ENCODE results near the gene PFN1.

The PFN1 gene

GRCh38 chr17:4945944-4946280 is 2.4 kb downstream of the PFN1 start:
- Histone ChIP-seq H3K4me3 (ENCODE audit: low read depth, low read length) (no peak overlapping the region), H3K27me3 (ENCODE audit: insufficient read depth, low read depth, severe bottlenecking) (no peaks in the 10 kb centered on the region), H3K9me3 (ENCODE audit: severe bottlenecking) (no peaks in the 10 kb centered on the region), H3K27ac (no peak overlapping the region), H3K36me3 (peaks cover 65% of the 10 kb centered on the region)
- TF ChIP-seq CTCF (IDR thresholded peaks at IDR 0.05; ENCODE audit: low read depth, low read length) = no peak
- DNase-seq = no peak

GRCh38 chr17:4945176-4945943 is 3.0 kb downstream of the PFN1 start:
- no peak for TF ChIP-seq CTCF (IDR thresholded peaks at IDR 0.05; ENCODE audit: low read depth, low read length)
- Histone ChIP-seq H3K27ac (no peak overlapping the region), H3K4me3 (ENCODE audit: low read depth, low read length) (no peak overlapping the region), H3K36me3 (peaks cover 65% of the 10 kb centered on the region), H3K27me3 (ENCODE audit: insufficient read depth, low read depth, severe bottlenecking) (no peaks in the 10 kb centered on the region), H3K9me3 (ENCODE audit: severe bottlenecking) (no peaks in the 10 kb centered on the region)
- DNase-seq = peak; percentile 50

- H3K27me3 ChIP-seq (ENCODE audit: insufficient read depth, low read depth, severe bottlenecking) = no peaks in the 10 kb centered on the region
- peaks cover 65% of the 10 kb centered on the region for H3K36me3 ChIP-seq
- no peak for TF ChIP-seq CTCF (IDR thresholded peaks at IDR 0.05; ENCODE audit: low read depth, low read length)
- H3K27ac ChIP-seq = no peak overlapping the region
- H3K4me3 ChIP-seq (ENCODE audit: low read depth, low read length) = no peak overlapping the region
- H3K9me3 ChIP-seq (ENCODE audit: severe bottlenecking) = no peaks in the 10 kb centered on the region
- DNase-seq = no peak
Measured at GRCh38 chr17:4944554-4945175, 3.7 kb downstream of the PFN1 start.

- DNase-seq = no peak
Measured at GRCh38 chr17:4944163-4944553, 4.2 kb downstream of the PFN1 start.

GRCh38 chr17:4942760-4943508 is 5.4 kb downstream of the PFN1 start:
- no peak for TF ChIP-seq CTCF (IDR thresholded peaks at IDR 0.05; ENCODE audit: low read depth, low read length)

More at GRCh38 chr17:4944163-4944553, 4.2 kb downstream of the PFN1 start:
- no peak overlapping the region for H3K4me3 ChIP-seq (ENCODE audit: low read depth, low read length)
- TF ChIP-seq CTCF (IDR thresholded peaks at IDR 0.05; ENCODE audit: low read depth, low read length) = no peak
- H3K9me3 ChIP-seq (ENCODE audit: severe bottlenecking) = no peaks in the 10 kb centered on the region
- no peak overlapping the region for H3K27ac ChIP-seq
- no peaks in the 10 kb centered on the region for H3K27me3 ChIP-seq (ENCODE audit: insufficient read depth, low read depth, severe bottlenecking)
- H3K36me3 ChIP-seq = peaks cover 65% of the 10 kb centered on the region

More at GRCh38 chr17:4942760-4943508, 5.4 kb downstream of the PFN1 start:
- H3K36me3 ChIP-seq = peaks cover 70% of the 10 kb centered on the region
- no peak for DNase-seq
- no peak overlapping the region for H3K4me3 ChIP-seq (ENCODE audit: low read depth, low read length)
- H3K27ac ChIP-seq = no peak overlapping the region
- no peaks in the 10 kb centered on the region for H3K27me3 ChIP-seq (ENCODE audit: insufficient read depth, low read depth, severe bottlenecking)
- H3K9me3 ChIP-seq (ENCODE audit: severe bottlenecking) = no peaks in the 10 kb centered on the region
